Stimulated activated CD8-positive, alpha-beta memory T cell treated with anti-CD3 and anti-CD28 coated beads, Interleukin-7, amount 100 ng/mL, for 48 hours (primary cell): Measurements from ENCODE around the gene FANK1.

Experiments
- DNase-seq, 2 donors: peaks; one replicate each; pipeline ENCODE4 v3.0.0-alpha.2; 2020; ENCODE audit warnings: low read depth in 1 of 2; ENCODE audit errors: extremely low read depth in 1 of 2

FANK1 gene

GRCh38 chr10:125984865-125985495 lies 88.6 kb downstream of the FANK1 start:
- DNase-seq: no peak

GRCh38 chr10:125985557-125986240 lies 89.3 kb downstream of the FANK1 start:
- DNase-seq: no peak

- no peak for DNase-seq
Observed at GRCh38 chr10:125989791-125990190, 93.4 kb downstream of the FANK1 start.

- no peak for DNase-seq
Observed at GRCh38 chr10:125990974-125991373, 94.6 kb downstream of the FANK1 start.

GRCh38 chr10:125991392-125991791 lies 95.0 kb downstream of the FANK1 start:
- DNase-seq: no peak

GRCh38 chr10:125992254-125992653 lies 95.9 kb downstream of the FANK1 start:
- no peak for DNase-seq

GRCh38 chr10:125994601-125995000 lies 98.2 kb downstream of the FANK1 start:
- DNase-seq: no peak

GRCh38 chr10:125995726-125996304 lies 99.5 kb downstream of the FANK1 start:
- no peak for DNase-seq

- no peak for DNase-seq
Observed at GRCh38 chr10:125997586-125997985, 101.2 kb downstream of the FANK1 start.

- DNase-seq: no peak
Observed at GRCh38 chr10:125999694-126000093, 103.3 kb downstream of the FANK1 start.

- DNase-seq: no peak
Observed at GRCh38 chr10:126001576-126001975, 105.2 kb downstream of the FANK1 start.

- no peak for DNase-seq
Observed at GRCh38 chr10:126004752-126005151, 108.4 kb downstream of the FANK1 start.

- DNase-seq: no peak
Observed at GRCh38 chr10:126006264-126006663, 109.9 kb downstream of the FANK1 start.

GRCh38 chr10:126006906-126007305 lies 110.5 kb downstream of the FANK1 start:
- DNase-seq: no peak

GRCh38 chr10:126009650-126010049 lies 113.3 kb downstream of the FANK1 start:
- no peak for DNase-seq

GRCh38 chr10:126011995-126012394 lies 115.6 kb downstream of the FANK1 start:
- no peak for DNase-seq

- DNase-seq: no peak
Observed at GRCh38 chr10:126012485-126012884, 116.1 kb downstream of the FANK1 start.

GRCh38 chr10:126013489-126014281 lies 117.3 kb downstream of the FANK1 start:
- peak in 1 of 2 donors; percentile 41 for DNase-seq

- DNase-seq: no peak
Observed at GRCh38 chr10:126014309-126014708, 117.9 kb downstream of the FANK1 start.

GRCh38 chr10:126015413-126015812 lies 119.0 kb downstream of the FANK1 start:
- DNase-seq: no peak

GRCh38 chr10:126016156-126016805 lies 119.9 kb downstream of the FANK1 start:
- DNase-seq: no peak
